Hepatocyte (in vitro differentiated cells): ENCODE data around the gene DNAJC30.

Source experiments
- EZH2 ChIP-seq: fragments of 200-600 bp; sonication (generic); IDR thresholded peaks from 2 replicates; pipeline ENCODE4 v1.6.1; 2016; ENCODE audit warnings: antibody characterized with exemption, mild to moderate bottlenecking, borderline replicate concordance
- TF ChIP-seq, protein P1 (sequence below): fragments of 200-600 bp; sonication (generic); IDR thresholded peaks from 2 replicates; pipeline ENCODE4 v1.5.1; 2016; ENCODE audit warnings: antibody characterized with exemption, mild to moderate bottlenecking; ENCODE audit not compliant: poor library complexity

- TF ChIP-seq, protein P1, sequence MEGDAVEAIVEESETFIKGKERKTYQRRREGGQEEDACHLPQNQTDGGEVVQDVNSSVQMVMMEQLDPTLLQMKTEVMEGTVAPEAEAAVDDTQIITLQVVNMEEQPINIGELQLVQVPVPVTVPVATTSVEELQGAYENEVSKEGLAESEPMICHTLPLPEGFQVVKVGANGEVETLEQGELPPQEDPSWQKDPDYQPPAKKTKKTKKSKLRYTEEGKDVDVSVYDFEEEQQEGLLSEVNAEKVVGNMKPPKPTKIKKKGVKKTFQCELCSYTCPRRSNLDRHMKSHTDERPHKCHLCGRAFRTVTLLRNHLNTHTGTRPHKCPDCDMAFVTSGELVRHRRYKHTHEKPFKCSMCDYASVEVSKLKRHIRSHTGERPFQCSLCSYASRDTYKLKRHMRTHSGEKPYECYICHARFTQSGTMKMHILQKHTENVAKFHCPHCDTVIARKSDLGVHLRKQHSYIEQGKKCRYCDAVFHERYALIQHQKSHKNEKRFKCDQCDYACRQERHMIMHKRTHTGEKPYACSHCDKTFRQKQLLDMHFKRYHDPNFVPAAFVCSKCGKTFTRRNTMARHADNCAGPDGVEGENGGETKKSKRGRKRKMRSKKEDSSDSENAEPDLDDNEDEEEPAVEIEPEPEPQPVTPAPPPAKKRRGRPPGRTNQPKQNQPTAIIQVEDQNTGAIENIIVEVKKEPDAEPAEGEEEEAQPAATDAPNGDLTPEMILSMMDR = no peak
- no peak for TF ChIP-seq EZH2
Observed at GRCh38 chr7:73668103-73668885, 15.0 kb downstream of the DNAJC30 start.
